Measurements from ENCODE around the gene IFNA16.
"Not testable (repeated sequence)": the region's sequence is repeated elsewhere in the genome, so short reads cannot be mapped to it uniquely, and the experiment has no call there.

Gene IFNA16

DNA sequence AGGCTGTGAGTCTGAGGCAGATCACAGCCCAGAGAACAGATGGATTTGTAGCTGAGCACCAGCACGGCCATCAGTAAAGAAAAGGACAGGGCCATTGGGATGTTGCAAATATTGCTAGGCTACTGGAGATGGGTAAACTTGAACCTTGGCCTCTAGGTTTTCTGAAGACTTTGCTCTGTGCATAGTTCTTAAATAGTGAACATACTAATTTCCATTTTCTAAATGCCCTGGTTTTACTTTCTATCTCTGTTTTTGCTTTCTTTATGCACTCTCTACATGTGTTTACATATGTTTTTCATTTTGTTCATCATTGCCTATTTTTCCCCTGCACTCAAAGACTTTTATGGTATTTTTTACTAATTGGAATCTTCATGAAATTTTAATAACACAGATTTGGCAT is at the start of gene IFNA16:
TSS of gene IFNA16 (minus strand) at position 101 of the 400 bp plus-strand sequence. CDS start at position 95, 6 bp downstream.
- not testable (repeated sequence) for H3K27ac ChIP-seq

DNA sequence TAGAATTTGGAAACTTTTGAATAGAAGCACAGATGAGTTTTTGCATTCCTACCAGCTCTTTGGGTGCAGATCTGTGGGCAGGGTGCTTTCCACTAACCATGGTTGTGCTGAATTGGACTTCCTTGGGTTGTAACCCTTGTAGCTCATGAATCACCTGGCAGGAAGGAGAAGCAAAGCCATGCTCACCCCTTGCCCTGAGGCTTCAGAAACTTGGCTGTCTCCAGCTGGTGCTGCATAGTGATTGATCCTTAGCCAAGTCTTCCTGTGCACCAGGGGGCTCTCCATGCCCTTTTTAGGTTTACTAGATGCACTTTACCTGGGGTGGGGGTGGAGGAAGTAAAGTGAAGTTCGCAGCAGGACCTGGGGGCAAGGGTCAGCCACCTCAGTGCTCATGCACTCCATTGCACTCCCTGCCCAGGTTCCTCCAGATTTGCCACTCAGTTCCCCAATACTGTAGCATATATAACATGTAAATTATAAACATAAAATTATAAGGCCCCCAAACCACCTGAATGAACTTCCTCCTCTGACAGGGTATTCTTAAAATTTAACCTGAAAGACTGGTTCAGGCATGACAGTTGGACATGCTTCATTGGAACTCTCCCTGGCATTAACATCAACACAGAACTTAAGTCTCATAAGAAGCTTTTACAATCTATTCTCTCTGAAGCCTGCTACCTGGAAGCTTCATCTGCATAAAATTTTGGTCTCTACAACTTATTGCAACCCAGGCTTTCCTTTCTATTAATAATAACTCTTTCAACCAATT is 48.5 kb upstream of the IFNA16 start:
- H3K27ac ChIP-seq = no peak overlapping the region
- TF ChIP-seq ZFX (IDR thresholded peaks at IDR 0.05; ENCODE audit: borderline replicate concordance) = no peak
- TF ChIP-seq, protein P1, sequence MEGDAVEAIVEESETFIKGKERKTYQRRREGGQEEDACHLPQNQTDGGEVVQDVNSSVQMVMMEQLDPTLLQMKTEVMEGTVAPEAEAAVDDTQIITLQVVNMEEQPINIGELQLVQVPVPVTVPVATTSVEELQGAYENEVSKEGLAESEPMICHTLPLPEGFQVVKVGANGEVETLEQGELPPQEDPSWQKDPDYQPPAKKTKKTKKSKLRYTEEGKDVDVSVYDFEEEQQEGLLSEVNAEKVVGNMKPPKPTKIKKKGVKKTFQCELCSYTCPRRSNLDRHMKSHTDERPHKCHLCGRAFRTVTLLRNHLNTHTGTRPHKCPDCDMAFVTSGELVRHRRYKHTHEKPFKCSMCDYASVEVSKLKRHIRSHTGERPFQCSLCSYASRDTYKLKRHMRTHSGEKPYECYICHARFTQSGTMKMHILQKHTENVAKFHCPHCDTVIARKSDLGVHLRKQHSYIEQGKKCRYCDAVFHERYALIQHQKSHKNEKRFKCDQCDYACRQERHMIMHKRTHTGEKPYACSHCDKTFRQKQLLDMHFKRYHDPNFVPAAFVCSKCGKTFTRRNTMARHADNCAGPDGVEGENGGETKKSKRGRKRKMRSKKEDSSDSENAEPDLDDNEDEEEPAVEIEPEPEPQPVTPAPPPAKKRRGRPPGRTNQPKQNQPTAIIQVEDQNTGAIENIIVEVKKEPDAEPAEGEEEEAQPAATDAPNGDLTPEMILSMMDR (IDR thresholded peaks at IDR 0.05) = no peak

DNA sequence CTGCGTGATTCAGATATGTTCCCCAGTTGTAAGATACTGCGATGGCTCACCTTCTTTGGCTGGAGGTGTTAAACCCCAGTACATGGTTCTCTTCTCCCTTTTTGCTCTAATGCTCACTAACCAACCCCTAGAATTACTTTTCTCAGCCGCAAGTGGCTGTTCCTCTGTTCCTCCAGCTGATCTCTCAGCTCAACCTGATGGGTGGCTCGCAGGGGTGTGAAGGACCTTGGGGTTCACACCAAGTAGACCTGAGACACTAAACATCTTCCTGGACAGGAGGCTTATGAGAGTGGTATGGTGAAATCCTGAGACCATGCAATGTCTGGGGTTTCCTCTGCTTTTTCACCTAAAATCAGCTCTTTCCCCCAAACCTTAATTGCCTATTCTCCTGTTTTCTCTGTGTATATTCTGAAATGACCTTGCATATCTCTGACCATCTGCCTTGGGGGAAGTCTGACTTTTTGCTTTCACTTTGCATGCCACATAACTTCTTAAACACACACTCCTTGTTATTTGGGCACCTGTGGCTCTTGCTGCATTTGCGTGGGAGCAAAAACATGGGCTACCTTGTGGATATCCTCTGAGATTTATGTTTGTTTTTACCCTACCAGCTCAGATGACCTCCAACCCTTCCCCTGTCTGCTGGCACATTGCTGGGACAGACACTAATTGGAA is 38.6 kb upstream of the IFNA16 start:
- TF ChIP-seq, protein P1 (IDR thresholded peaks at IDR 0.05) = no peak
- no peak for TF ChIP-seq ZFX (IDR thresholded peaks at IDR 0.05; ENCODE audit: borderline replicate concordance)
- H3K27ac ChIP-seq = no peak overlapping the region

DNA sequence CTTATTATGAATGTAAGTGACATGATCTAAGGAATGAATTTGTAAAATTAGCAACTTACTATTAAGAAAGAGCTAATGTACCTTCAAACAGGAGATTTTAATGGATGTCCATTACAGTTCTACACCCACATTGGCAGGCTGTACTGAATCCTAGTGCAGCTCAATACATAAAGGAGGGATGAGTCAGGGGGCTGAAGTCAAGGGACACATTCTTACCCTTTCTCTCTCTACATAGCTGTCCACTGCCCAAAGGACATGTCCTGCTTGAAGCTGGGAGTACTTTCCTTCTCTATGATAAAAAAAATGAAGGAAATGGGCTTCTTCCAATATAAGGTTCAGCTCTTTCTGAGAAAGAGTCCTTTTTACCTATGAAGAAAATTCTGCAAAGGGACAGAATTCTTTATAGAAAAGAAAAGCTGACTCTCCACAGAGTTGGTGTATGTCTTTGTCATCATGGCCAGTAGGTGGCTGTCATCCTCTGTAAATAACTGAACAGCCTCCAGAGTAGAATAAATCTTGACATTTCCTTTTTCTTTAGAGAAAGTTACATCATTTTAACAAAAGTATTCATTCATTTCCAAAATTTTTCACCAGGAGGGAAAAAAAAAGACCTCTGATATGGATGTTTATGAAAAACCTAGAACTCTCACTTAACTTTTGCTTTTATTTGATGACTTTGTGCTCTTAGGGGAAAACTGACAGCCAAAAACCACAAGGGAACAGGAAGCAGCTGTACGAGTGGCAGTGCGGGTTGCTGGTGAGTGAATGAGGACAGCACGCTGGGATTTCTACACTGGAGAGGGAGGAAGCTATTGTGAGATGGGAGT is 35.8 kb upstream of the IFNA16 start:
- H3K27ac ChIP-seq = no peak overlapping the region
- no peak for TF ChIP-seq ZFX (IDR thresholded peaks at IDR 0.05; ENCODE audit: borderline replicate concordance)
- TF ChIP-seq, protein P1 (IDR thresholded peaks at IDR 0.05) = peak; percentile 73

DNA sequence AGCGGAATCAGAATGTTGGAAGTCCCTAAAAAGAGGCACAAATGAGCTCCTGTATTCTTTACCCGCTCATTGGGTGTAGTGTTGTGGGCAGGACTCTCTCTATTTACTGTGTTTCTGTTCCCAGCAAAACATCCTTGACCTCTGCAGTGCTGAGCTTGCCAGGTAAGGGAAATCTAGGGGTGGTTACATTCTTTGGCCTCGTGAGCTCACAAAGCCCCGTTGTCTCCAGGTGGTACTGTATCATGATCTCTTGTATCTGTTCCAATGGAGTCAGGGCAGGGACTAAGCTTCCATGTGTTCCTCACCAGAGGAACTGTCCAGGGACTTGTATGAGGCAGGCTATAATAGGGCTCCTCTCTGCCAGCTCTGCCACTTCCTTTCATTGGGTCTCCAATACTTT is 34.5 kb upstream of the IFNA16 start:
- H3K27ac ChIP-seq = no peak overlapping the region
- TF ChIP-seq, protein P1 (IDR thresholded peaks at IDR 0.05) = no peak
- no peak for TF ChIP-seq ZFX (IDR thresholded peaks at IDR 0.05; ENCODE audit: borderline replicate concordance)

DNA sequence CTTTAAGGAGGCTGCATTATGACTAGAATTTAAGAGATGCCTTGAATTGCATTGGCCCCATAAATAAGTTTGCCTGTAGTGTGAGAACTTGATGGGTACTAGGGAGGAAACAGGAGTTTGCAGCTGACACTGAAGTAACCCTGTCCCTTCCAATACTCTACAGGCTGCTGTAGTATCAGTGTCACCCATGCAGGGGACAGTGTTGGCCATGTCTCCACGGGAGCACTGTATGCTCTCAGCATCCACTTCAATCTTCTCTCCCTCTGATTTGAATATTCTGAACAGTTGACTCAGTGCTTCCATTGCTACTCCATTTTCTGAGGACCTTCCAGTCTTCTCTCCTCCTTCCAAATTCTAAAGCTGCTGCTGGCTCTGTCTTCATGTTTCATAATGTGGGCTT is 34.1 kb upstream of the IFNA16 start:
- H3K27ac ChIP-seq = no peak overlapping the region
- TF ChIP-seq ZFX (IDR thresholded peaks at IDR 0.05; ENCODE audit: borderline replicate concordance) = no peak
- TF ChIP-seq, protein P1 (IDR thresholded peaks at IDR 0.05) = no peak

DNA sequence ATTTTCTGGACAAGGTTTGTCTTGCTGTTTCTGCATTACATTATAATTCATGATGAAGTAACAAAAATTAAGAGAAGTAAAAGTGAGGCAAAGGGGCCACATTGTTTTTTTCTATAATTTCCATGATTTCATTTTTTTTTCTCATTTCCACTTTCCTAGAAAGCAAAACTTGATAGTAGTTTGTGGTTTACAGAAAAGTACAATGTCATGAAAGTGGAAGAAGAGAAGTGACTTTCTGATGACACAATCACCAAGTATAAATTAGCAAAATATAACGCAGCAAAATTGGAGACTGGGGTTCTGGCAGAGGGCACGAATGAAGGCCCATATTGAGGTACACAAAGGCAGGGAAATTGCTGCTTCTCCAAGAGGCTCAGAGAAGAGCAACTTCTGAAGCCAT is 27.7 kb upstream of the IFNA16 start:
- TF ChIP-seq, protein P1 (IDR thresholded peaks at IDR 0.05) = no peak
- no peak for TF ChIP-seq ZFX (IDR thresholded peaks at IDR 0.05; ENCODE audit: borderline replicate concordance)
- H3K27ac ChIP-seq = no peak overlapping the region
